ENCODE measurements around the gene SMURF2. TPM values are rescaled to one million over a fixed set of nuclear protein-coding genes. Genes with fewer than 3 reads are reported as not detected.

Gene SMURF2
- total and polyA plus RNA-seq, 9 of the 15 experiments (the other 6 are each of a cell fraction or from before 2014, with no cell fraction given): 3.8 to 22.0 (median 14.8) TPM

GRCh38 chr17:64506201-64506575, 155.9 kb downstream of the SMURF2 start, which contains the start of gene DDX5 (continued):
- TF ChIP-seq FOXO4 (CRISPR knock-in tag; IDR thresholded peaks at IDR 0.05) (no peak), ZNF668 (CRISPR knock-in tag; IDR thresholded peaks at IDR 0.05) (no peak), NKRF (IDR thresholded peaks at IDR 0.05; ENCODE audit: borderline replicate concordance) (no peak), MTA1 (IDR thresholded peaks at IDR 0.05; ENCODE audit: borderline replicate concordance) (no peak; the same call in 1 of the 2 replicates), RBBP5 (IDR thresholded peaks at IDR 0.05; ENCODE audit: borderline replicate concordance, insufficient read depth, low read length, poor library complexity, severe bottlenecking) (no peak), STAG1 (CRISPR knock-in tag; IDR thresholded peaks at IDR 0.05; ENCODE audit: borderline replicate concordance) (peak; percentile 51; the same call in 1 of the 2 replicates), MLLT1 (IDR thresholded peaks at IDR 0.05) (no peak), NFXL1 (CRISPR knock-in tag; IDR thresholded peaks at IDR 0.05) (no peak), NCOA4 (IDR thresholded peaks at IDR 0.05; ENCODE audit: partially characterized antibody) (no peak), ILF3 (IDR thresholded peaks at IDR 0.05; ENCODE audit: borderline replicate concordance) (no peak), GABPB2 (CRISPR knock-in tag; conservative IDR thresholded peaks at IDR 0.05) (no peak), ZNF212 (CRISPR knock-in tag; IDR thresholded peaks at IDR 0.05) (no peak), ZBTB17 (CRISPR knock-in tag; IDR thresholded peaks at IDR 0.05) (no peak), ZNF12 (CRISPR knock-in tag; IDR thresholded peaks at IDR 0.05) (no peak), ARHGAP35 (IDR thresholded peaks at IDR 0.05; ENCODE audit: partially characterized antibody) (no peak), TCF15 (CRISPR knock-in tag; IDR thresholded peaks at IDR 0.05) (no peak), SFPQ (IDR thresholded peaks at IDR 0.05; ENCODE audit: low read depth, low read length) (no peak), ZNF121 (CRISPR knock-in tag; conservative IDR thresholded peaks at IDR 0.05) (no peak), MAZ (CRISPR knock-in tag; conservative IDR thresholded peaks at IDR 0.05 in 1 of 2, IDR thresholded peaks at IDR 0.05 in 1 of 2) (peak; percentile 37 to 94; a peak in 3 of 4 replicates), USF2 (CRISPR knock-in tag; IDR thresholded peaks at IDR 0.05) (no peak), POLR2B (IDR thresholded peaks at IDR 0.05; ENCODE audit: low read depth, partially characterized antibody) (peak; percentile 99)

Measured in K562 (cell line).